AG04450 (cell line): ENCODE data around the gene KNOP1. TPM values are rescaled to one million over a fixed set of nuclear protein-coding genes. Genes with fewer than 3 reads are reported as not detected.

ENCODE experiments used
- CTCF ChIA-PET: fragments of 300-600, 350-600 bp; formaldehyde crosslinking; extraction: SDS; loops from one replicate; lab custom pipeline; 2022; ENCODE audit warnings: antibody characterized with exemption, inconsistent platforms; lab: Charles Lee
- POLR2A ChIA-PET: fragments of 350-600 bp; formaldehyde crosslinking; extraction: SDS; loops from one replicate; lab custom pipeline; 2021; ENCODE audit warnings: antibody characterized with exemption, inconsistent platforms; lab: Yijun Ruan, JAX
- DNase-seq: peaks from one replicate; pipeline ENCODE4 v3.0.0-alpha.2; 2011; ENCODE audit warnings: low read depth, low spot score
- H3K27ac ChIP-seq: one replicate; pipeline ENCODE4 v1.5.1; 2012; ENCODE audit warnings: low read depth, low read length, control low read depth
- H3K27me3 ChIP-seq: one replicate; pipeline ENCODE4 v1.6.0; 2012; ENCODE audit warnings: low read length; ENCODE audit not compliant: control insufficient read depth, insufficient read depth
- H3K4me3 ChIP-seq: 2 replicates; pipeline ENCODE4 v1.5.1; 2011; ENCODE audit warnings: mild to moderate bottlenecking, low read depth, low read length, control low read depth
- H3K9me3 ChIP-seq: 2 replicates; pipeline ENCODE4 v1.5.1; 2012; ENCODE audit warnings: low read length; ENCODE audit not compliant: control insufficient read depth, insufficient read depth
- CTCF ChIP-seq: IDR thresholded peaks from 2 replicates; pipeline ENCODE4 v1.5.1; 2011; ENCODE audit warnings: low read depth, low read length, control low read depth, inconsistent platforms
- polyA plus RNA-seq: library from polyadenylated mRNA; depleted of rRNA; stranded (reverse); fragments of >200 nt; gene quantifications from 2 replicates; pipeline ENCODE4 v1.2.3, GENCODE V29; 2011

The KNOP1 gene
- polyA plus RNA-seq, 1 experiment: 14.9 TPM

DNA sequence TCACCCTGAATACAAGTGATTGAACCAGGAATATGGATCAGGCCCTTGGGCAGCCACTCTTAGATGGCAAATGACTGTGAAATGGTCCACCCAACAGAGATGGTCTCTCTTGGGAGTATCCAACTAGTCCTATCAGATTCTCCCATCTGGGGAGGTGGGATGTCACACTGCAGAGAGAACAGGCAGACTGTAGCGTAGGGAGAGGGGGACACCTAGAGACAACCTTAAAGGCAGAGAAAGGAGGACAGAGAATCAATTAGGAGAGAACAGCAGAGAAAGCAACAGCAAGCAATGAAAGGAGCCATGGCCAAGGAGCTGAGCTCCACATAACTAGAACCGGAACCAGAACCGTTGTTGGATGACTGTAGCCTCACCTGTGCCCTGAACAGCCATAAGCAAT lies 37.2 kb upstream of the KNOP1 start:
- Histone ChIP-seq H3K27me3 (no peaks in the 10 kb centered on the region), H3K9me3 (no peaks in the 10 kb centered on the region), H3K27ac (no peak overlapping the region), H3K4me3 (no peak overlapping the region)
- no peak for TF ChIP-seq CTCF
- CTCF ChIA-PET: no interaction called here
- POLR2A ChIA-PET: no interaction called here
- DNase-seq: no peak

- no peak overlapping the region for H3K27ac ChIP-seq
- no peaks in the 10 kb centered on the region for H3K27me3 ChIP-seq
- TF ChIP-seq CTCF: no peak
- CTCF ChIA-PET: no interaction called here
- no peak for DNase-seq
- H3K4me3 ChIP-seq: no peak overlapping the region
- POLR2A ChIA-PET: no interaction called here
- no peaks in the 10 kb centered on the region for H3K9me3 ChIP-seq
These were observed 36.6 kb upstream of the KNOP1 start for GRCh38 chr16:19754644-19755036.

DNA sequence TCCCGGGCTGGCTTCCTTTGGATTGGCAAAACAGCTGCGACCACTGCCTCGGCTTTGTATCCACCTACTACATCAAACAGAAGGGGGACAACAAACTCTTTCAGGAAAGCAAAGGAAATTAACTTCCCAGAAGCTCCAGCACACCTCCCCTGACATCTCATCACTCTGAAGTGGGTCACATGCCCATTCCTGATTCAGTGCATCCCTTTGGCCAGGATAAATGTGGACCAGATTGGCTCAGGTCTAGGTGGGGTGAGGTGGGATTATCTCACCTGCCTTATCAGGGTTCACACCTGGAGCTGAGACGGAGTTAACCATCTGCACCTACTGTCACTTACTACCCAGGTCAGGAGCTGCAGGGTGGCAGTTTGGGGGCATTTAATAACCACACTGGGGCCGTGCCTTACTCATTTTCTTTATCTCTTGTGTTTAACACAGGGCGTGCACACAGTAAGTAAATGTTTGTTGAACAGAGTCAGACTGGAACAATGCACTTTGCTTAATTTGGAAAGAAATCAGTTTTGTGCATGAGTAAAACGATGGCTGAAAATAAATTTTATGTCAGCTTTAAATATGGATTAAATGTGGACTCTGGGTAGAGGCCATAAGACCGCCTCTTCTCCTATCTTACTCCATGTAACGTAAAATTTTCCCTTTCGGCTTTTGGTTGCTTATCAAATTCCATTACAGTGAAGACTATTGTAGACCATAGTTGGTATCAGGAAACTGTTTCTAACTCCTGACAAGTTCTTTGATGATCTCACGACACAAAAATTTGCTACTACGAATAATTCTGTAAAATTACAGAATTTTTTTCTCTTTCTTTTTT lies 36.0 kb upstream of the KNOP1 start:
- H3K4me3 ChIP-seq: no peak overlapping the region
- POLR2A ChIA-PET: no interaction called here
- H3K27ac ChIP-seq: no peak overlapping the region
- CTCF ChIA-PET: interaction anchor here (0.6 kb wide), 1 partner anchor 21 kb away, joined by 14 read pairs; no protein-coding TSS in a partner anchor
- no peak for TF ChIP-seq CTCF
- no peaks in the 10 kb centered on the region for H3K9me3 ChIP-seq
- DNase-seq: no peak
- H3K27me3 ChIP-seq: no peaks in the 10 kb centered on the region

GRCh38 chr16:19751478-19752385 lies 33.7 kb upstream of the KNOP1 start:
- ChIA-PET POLR2A (no interaction called here), CTCF (interaction anchor here (0.8 kb wide), 1 partner anchor 8 kb away, joined by 3 read pairs; no protein-coding TSS in a partner anchor)
- Histone ChIP-seq H3K9me3 (no peaks in the 10 kb centered on the region), H3K4me3 (no peak overlapping the region), H3K27ac (no peak overlapping the region), H3K27me3 (no peaks in the 10 kb centered on the region)
- DNase-seq: no peak
- TF ChIP-seq CTCF: no peak
